GM18526 (cell line): ENCODE data around the gene COL8A2.

Source experiments
- POLR2A ChIP-seq: IDR thresholded peaks from 3 replicates; pipeline ENCODE4 v1.6.1; 2011; ENCODE audit not compliant: insufficient read length; ENCODE audit errors: extremely low read depth

COL8A2 gene

DNA sequence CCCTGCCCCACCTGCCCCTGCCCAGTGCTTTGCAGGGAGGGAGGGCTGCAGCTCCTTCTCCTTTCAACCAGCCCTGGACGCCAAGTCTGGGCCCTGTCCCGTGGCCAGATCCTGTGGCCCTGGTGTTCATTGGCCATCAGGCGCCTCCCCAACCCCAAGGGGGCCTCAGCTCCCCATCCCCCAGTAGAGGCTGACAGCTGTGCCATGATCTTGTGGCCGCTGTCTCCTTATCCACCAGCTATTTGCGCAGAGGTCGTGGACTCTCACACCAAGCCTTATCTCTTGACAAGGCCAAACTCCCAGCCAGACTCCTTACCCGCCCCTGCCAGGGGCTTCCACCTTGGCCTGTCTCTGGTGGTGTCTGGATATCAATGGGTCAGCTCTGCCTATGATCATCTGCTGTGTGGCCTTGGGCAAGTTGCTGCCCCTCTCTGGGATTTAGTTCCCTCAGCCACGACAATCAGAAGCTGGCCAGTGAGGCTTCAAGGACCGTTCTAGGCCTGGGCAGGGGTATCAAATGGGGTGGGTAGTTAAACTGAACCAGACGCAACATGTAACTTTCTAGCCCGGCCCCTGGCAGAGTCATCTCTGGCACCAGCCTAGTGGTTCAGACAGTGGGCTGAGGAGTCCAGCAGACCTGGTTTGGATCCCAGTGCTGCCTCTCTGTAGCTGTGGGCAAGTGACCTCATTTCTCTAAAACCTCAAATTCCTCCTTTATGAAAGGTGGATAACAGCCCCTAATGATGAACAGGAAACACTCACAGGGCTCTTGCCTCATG is 3.3 kb upstream of the COL8A2 start:
- no peak for TF ChIP-seq POLR2A

DNA sequence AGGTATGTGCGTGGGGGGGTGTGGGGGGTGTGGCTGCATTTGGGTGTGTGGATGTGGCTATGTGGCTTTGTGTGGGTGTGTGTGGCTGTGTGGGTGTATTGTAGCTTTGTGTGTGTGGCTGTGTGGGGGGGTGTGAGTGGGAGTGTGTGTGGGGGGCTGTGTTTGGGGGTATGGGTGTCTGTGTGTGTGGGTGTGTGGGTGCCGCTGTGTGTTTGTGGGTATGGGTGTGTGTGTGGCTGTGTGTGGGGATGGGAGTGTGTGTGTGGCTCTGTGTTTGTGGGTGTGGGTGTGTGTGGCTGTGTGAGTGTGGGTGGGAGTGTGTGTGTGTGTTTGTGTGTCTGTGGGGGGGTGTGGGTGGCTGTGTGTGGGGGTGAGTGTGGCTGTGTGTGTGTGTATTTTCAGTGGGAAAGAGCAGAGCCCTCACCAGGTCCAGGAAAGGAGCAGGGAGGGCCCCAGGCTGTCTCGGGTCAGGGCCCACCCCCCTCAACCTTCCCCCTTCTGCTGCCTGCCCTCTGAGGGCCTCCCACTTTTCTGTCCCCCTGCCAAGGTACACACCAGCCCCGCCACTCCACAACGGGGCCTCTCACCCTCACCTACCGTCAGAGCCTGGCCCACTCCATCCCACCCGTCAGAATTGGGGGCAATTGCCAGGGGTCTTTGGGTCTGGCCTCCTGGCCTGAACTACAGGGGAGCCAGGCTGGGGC is 1.9 kb upstream of the COL8A2 start:
- no peak for TF ChIP-seq POLR2A

DNA sequence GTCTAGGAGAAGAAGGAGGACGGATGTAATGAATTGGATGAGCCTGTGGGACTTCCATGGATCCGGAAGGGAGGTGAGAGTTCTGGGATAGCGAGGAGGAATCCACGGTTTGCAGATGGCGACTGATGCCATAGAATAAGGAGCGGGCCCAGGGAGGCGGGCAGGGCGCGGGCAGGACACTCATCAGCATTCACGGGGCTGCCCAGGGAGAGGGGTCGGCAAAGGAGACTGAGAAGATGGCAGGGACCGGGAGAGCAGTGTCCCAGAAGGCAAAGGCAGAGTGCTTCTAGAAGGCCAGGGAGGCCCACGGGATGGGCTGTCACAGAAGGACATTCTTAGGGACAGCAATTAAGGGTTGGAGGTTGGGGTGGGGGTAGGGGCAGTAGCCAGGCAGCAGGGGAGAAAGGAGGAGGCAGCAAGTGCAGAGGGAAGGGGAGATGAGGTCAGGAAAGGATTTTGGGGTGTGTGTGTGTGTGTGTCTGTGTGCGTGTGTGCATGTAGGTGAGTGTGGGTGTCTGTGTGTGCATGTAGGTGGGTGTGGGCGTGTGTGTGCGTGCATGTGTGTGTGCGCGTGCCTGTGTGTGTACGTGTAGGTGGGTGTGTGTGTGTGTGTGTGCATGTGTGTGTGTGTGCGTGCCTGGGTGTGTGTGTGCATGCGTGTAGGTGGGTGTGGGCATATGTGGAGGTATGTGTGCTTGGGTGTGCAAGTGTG is 1.1 kb upstream of the COL8A2 start:
- no peak for TF ChIP-seq POLR2A

DNA sequence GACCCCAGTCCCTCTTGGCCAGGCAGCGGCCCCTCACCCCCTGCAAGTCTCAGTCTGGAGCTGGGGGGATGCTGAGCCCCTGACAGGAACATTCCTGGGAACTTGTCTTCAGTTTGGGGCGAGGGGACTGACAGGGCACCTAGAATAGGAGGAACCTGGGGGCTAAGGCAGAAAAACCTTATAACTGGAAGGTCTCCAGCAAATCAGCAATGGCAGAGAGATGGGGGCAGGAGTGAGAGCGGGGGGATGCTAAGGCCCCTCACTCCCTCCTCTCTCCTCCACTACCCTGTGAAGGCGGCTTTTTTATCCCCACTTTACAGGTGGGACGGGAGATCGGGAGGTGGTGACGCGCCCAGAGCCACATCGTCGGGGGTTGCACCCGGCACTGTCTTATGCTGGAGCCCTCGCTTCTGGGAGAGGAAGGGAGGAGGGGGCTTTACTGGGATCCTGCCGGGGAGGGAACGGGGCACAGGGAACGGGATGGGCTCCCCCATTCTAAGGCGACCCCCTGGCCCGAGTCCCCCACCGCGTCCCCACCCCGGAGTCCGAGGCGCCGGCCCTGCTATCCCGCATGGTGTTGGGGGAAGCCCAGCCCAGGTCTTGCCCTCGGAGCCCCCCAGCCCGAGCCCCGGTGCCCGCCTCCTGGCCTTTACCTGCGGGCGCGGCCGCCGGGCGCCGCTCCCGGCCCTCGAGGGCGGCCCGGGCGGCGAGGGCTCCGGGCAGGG is 456 bp downstream of the COL8A2 start:
- TF ChIP-seq POLR2A = no peak

DNA sequence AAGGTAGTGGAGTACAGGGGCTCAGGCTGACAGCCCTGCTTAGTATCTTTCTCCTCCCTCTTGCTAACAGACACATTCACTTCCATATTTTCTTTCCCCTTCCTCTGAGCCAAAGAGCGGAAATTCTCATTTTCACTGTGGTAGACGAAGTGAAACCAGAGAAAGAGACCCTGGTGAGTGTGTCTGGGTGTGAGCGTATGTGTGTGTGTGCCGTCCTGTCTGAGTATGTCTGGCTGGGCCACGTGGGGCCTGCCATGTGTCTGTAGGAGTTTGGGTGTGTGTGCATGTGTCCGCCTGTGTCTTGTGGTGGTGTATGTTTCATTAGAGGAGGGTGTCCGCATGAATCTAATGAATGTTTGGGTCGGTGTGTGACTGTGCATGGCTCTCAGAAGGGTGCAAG is 1.7 kb downstream of the COL8A2 start:
- no peak for TF ChIP-seq POLR2A

DNA sequence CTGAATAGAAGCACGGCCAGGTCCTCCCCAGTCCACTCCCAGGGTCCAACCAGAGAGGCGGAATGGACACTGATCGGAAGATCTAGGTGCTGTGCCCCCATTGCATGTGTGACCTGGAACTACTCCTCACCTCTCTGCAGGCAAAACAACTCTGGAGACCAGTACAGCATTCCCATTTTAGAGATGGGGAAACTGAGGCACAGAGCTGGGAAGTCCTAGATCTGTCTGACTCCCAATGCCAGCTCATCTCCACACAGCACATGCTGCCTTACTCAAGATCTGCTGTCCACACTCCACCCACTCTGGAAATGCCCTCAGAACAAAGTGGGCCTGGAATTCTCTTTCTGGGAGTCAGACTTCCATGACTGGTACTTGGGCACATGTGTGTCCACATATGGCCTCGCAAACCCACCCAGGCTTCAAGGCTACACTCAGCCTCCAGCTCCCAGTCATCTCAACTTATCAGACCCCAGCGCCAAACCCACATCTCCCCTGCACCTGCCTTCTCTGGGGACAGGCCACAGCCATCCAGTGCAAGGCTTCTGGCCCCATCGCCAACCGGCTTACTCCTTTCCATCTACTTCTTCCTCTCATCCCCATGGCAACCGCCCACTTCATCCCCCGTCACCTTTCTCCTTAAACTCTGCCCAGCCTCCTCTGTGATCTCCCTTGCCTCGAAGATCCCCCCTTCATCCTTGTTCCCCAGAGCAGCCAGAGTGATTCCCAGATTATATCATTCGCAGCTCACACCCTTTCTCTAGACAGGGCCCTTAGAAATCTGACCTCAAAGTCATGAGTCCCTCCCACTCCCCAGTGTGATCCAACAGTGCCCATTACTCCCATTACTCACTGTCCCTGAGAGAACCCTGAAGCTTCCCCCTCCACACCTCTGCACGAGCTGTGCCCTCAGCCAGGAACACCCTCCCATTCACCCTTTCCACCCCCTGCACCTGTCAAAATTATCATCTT is 2.7 kb downstream of the COL8A2 start:
- no peak for TF ChIP-seq POLR2A

DNA sequence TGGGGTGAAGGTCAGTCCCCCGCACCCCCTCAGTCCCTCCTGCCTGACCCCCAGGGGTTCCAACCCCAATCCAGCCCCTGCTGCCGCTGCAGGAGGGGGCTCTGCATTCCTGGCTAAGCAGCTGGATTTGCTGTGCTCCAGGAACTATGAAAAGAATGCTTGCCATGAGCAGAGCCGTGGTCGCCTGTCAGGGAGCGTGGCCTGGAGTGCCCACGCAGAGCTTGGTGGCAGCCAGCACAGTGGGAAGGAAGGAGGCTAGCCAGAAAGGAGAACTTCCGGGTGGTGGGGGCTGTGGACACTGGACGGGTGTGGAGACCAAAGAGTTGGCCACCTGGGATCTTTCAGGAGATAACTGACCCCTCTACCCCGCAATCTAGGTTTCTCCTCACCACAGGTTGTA is 5.6 kb downstream of the COL8A2 start:
- no peak for TF ChIP-seq POLR2A

DNA sequence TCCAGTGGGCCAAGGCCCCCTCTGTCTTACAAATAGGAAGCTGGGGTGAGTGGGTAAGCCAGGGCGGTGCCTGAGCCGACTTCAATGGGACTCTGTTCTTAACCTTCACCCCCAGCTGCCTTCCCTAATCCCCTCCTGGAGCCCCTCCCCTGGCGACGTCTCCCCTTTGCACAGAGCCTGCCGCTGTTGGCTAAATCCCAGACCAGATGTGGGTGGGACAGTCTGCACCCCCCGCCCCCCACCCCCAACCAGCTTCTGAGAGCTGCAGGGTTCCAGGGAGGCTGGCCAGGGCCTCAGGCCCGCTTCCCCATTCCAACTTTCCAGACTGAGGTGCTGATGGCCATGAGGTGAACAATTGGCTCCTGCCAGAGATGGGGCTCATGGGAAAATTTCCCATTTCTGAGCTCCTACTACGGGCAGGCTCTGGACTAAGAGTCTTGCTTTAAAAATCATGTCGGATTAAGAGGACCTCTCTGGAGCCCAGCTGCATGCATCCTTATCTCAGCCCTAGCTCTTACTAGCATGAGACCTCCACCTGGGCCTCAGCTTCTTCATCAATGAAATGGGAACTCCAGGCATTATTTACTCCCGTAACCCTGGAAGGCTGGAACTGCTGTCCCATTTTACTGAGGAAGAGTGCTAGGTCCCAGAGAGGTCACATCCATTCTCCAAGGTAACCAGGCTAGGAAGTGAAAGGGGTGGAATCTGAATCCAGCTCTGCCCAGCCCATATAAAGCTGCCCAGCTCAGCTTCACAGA is 6.4 kb downstream of the COL8A2 start:
- no peak for TF ChIP-seq POLR2A

DNA sequence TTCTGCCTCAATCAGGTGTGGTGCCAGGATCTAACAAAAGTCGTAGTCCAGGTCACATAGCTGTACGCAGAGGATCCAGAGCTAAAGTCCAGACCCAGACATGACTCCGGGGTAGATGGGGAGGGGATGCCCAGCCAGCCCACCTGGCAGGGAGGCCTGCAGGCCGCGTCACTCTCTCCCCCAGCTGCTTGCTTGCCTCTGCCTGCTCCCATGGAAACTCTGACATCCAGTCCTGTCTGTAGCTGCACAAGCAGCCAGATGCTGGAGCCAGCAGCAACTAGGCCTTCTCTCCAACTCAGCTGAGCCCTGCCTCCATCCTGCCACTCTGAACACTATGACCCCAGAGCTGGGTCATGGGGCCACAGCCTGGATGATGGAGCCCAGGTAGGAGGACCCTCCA is 8.1 kb downstream of the COL8A2 start:
- TF ChIP-seq POLR2A = no peak

DNA sequence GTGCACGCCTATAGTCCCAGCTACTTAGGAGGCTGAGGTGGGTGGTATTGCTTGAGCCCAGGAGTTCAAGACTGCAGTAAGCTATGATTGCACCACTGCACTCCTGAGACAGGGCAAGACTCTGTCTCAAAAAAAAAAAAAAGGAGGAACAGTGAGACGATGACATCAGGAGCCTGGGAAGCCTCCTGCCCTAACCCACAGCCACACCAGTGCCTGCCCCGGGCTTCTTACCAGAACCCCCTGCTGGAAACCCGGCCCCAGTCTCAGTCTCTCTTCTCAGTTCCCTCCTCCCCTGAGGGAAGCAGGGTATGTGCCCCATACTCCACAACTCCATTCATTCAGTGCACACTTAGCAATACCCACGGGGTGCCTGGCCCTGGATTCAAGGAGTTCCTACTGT is 9.1 kb downstream of the COL8A2 start:
- no peak for TF ChIP-seq POLR2A

DNA sequence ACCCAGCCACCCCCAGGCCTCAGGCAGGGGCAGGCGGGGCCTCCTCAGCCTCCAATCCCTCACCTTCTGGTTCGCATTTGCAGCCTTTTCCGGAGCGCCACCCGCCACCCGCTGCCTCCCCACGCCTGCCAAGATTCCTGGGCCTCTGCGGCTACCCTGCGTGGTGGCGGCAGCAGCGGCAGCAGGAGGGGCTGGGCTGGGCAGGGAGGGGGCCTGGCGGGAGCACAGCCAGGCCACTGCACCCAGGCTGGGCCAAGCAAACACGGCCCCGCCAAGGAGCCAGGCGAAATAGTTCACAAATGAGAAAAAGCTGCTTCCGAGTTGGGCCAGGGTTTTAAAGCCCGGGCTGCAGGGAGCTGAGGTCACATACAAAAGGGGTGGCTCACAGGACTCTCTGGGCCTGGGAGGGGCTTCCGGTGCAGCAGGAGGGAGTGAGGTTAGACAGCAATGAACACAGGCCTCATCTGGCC is 9.8 kb downstream of the COL8A2 start:
- TF ChIP-seq POLR2A = no peak

DNA sequence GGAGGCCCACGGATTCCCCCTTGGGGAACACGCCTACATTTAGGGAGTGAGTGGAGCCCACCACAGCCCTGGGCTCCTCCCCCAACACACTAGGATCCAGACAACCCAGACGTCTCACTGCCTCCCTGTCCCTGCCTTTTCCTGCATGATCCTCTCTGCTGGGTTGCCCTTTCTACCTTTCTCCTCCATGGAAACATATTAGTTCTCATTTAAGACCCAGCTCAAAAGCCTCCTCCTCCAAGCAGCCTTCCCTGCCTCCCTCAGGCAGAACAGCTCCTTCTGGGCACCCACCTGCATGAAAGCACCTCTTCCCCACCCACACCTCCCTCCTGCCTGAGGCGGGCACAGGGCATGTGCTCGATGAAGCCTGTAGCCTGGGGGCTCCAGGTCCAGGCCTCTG is 10.7 kb downstream of the COL8A2 start:
- TF ChIP-seq POLR2A = no peak

DNA sequence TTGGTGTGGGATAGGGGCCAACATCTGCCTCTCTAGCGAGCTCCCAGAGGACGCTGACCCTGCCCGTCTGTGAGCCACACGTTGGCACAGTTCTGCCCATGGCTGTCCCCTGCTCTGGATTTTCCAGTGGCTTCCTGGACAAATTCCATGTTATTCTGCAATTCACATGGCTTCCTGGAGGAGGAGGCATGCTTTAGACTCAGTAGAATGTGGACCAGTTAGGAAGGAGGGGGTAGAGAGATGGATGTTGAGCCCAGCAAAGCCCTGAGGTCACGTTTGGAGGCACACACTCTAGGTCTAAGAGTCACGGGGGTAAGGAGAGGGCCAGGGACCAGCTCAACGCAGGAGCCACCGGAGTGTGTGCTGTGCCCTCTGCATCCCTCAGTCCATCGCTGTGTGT is 12.2 kb downstream of the COL8A2 start:
- TF ChIP-seq POLR2A = no peak
